ENCODE measurements around the gene TFIP11.

The TFIP11 gene

GRCh38 chr22:26463688-26464087 is 48.6 kb downstream of the TFIP11 start (continued):
- TF ChIP-seq ZNF747 (tag by site-specific recombination; IDR thresholded peaks at IDR 0.05) (no peak), ZNF292 (tag by site-specific recombination; IDR thresholded peaks at IDR 0.05; ENCODE audit: borderline replicate concordance, low read depth) (no peak), ZEB2 (tag by site-specific recombination; IDR thresholded peaks at IDR 0.05) (no peak), ZNF555 (tag by site-specific recombination; conservative IDR thresholded peaks at IDR 0.05) (no peak), ZNF426 (tag by site-specific recombination; IDR thresholded peaks at IDR 0.05) (no peak)

GRCh38 chr22:26463101-26463661 is 49.1 kb downstream of the TFIP11 start:
- ChIA-PET CTCF (interaction anchor here (0.5 to 10.4 kb wide), 10 partner anchors 9 to 214 kb away, joined by 3 to 267 read pairs (median 4); partner anchors contain the start of genes HPS4 and SRRD), POLR2A (no interaction called here)
- Histone ChIP-seq H3K36me3 (ENCODE audit: control insufficient read depth in 2 of 2, insufficient read depth in 1 of 2, low read length in 2 of 2) (peaks cover 21 to 96% of the 10 kb centered on the region in 2 experiments), H3K27ac (ENCODE audit: extremely low read depth, low read depth, low read length) (no peak overlapping the region), H3K4me3 (ENCODE audit: low read depth, low read length) (no peak overlapping the region), H3K4me1 (ENCODE audit: control insufficient read depth, insufficient read depth, low read length) (no peaks in the 10 kb centered on the region; the same call in 1 of the 2 replicates), H3K9me3 (ENCODE audit: control insufficient read depth, insufficient read depth, low read depth, low read length) (no peaks in the 10 kb centered on the region)
- TF ChIP-seq ZNF112 (tag by site-specific recombination; IDR thresholded peaks at IDR 0.05) = no peak
- no peak for TF ChIP-seq ZNF311 (tag by site-specific recombination; IDR thresholded peaks at IDR 0.05; ENCODE audit: borderline replicate concordance)
- no peak for TF ChIP-seq ZNF133 (tag by site-specific recombination; IDR thresholded peaks at IDR 0.05)
- TF ChIP-seq ZNF626 (tag by site-specific recombination; IDR thresholded peaks at IDR 0.05) = no peak
- TF ChIP-seq ZNF837 (tag by site-specific recombination; IDR thresholded peaks at IDR 0.05) = no peak
- TF ChIP-seq SETDB1 (IDR thresholded peaks at IDR 0.05; ENCODE audit: insufficient read length, low read length) = no peak
- no peak for TF ChIP-seq ZNF19 (tag by site-specific recombination; IDR thresholded peaks at IDR 0.05; ENCODE audit: low read depth)
- no peak for TF ChIP-seq ZNF654 (tag by site-specific recombination; IDR thresholded peaks at IDR 0.05; ENCODE audit: low read depth)
- TF ChIP-seq ZFP37 (tag by site-specific recombination; IDR thresholded peaks at IDR 0.05) = no peak
- TF ChIP-seq ZNF121 (tag by site-specific recombination; IDR thresholded peaks at IDR 0.05) = no peak
- TF ChIP-seq ZNF624 (tag by site-specific recombination; IDR thresholded peaks at IDR 0.05) = no peak
- no peak for TF ChIP-seq ZBTB21 (tag by site-specific recombination; IDR thresholded peaks at IDR 0.05)
- no peak for TF ChIP-seq ZNF2 (tag by site-specific recombination; IDR thresholded peaks at IDR 0.05)
- no peak for TF ChIP-seq MYNN (tag by site-specific recombination; IDR thresholded peaks at IDR 0.05; ENCODE audit: borderline replicate concordance)
- no peak for TF ChIP-seq GLI2 (tag by site-specific recombination; IDR thresholded peaks at IDR 0.05; ENCODE audit: borderline replicate concordance, low read depth)
- no peak for TF ChIP-seq ZNF530 (tag by site-specific recombination; IDR thresholded peaks at IDR 0.05; ENCODE audit: low read depth)
- no peak for TF ChIP-seq ZNF747 (tag by site-specific recombination; IDR thresholded peaks at IDR 0.05)

GRCh38 chr22:26462641-26463040 is 49.6 kb downstream of the TFIP11 start:
- Histone ChIP-seq H3K4me1 (ENCODE audit: control insufficient read depth, insufficient read depth, low read length) (no peaks in the 10 kb centered on the region; the same call in 1 of the 2 replicates), H3K9me3 (ENCODE audit: control insufficient read depth, insufficient read depth, low read depth, low read length) (no peaks in the 10 kb centered on the region), H3K27ac (ENCODE audit: extremely low read depth, low read depth, low read length) (no peak overlapping the region), H3K36me3 (ENCODE audit: control insufficient read depth in 2 of 2, insufficient read depth in 1 of 2, low read length in 2 of 2) (peaks cover 17 to 97% of the 10 kb centered on the region in 2 experiments), H3K4me3 (ENCODE audit: low read depth, low read length) (no peak overlapping the region)
- TF ChIP-seq ZNF623 (tag by site-specific recombination; IDR thresholded peaks at IDR 0.05) (no peak), ZNF621 (tag by site-specific recombination; IDR thresholded peaks at IDR 0.05) (no peak), ZNF626 (tag by site-specific recombination; IDR thresholded peaks at IDR 0.05) (no peak), WT1 (tag by site-specific recombination; IDR thresholded peaks at IDR 0.05) (no peak), CTCF (tag by site-specific recombination; IDR thresholded peaks at IDR 0.05) (no peak), PRDM2 (tag by site-specific recombination; IDR thresholded peaks at IDR 0.05; ENCODE audit: borderline replicate concordance) (no peak), ZNF768 (tag by site-specific recombination; IDR thresholded peaks at IDR 0.05) (no peak)
- ChIA-PET CTCF (interaction anchor here (0.5 to 10.4 kb wide), 11 partner anchors 9 to 215 kb away, joined by 3 to 267 read pairs (median 18); partner anchors contain the start of genes HPS4 and SRRD), POLR2A (no interaction called here)

All from HEK293 (cell line).